MG63 (cell line): ENCODE measurements around the gene LPCAT1. TPM values are rescaled to one million over a fixed set of nuclear protein-coding genes. Genes with fewer than 3 reads are reported as not detected.
"Not testable (repeated sequence)": the region's sequence is repeated elsewhere in the genome, so short reads cannot be mapped to it uniquely, and the experiment has no call there.

Experiments
- DNase-seq: peaks from one replicate; pipeline ENCODE4 v3.0.0-alpha.2; 2020
- H3K27me3 ChIP-seq: fragments of 250-450 bp; sonication (Bioruptor Pico); 2 replicates; pipeline ENCODE4 v1.5.1; 2020; ENCODE audit warnings: mild to moderate bottlenecking, moderate library complexity
- H3K36me3 ChIP-seq: fragments of 250-450 bp; sonication (Bioruptor Pico); 2 replicates; pipeline ENCODE4 v1.5.1; 2020; ENCODE audit warnings: mild to moderate bottlenecking, moderate library complexity
- H3K4me3 ChIP-seq: fragments of 250-450 bp; sonication (Bioruptor Pico); 2 replicates; pipeline ENCODE4 v1.5.1; 2020; ENCODE audit warnings: mild to moderate bottlenecking, moderate library complexity
- H3K9me3 ChIP-seq: fragments of 250-450 bp; sonication (Bioruptor Pico); 2 replicates; pipeline ENCODE4 v1.5.1; 2020; ENCODE audit warnings: mild to moderate bottlenecking, moderate library complexity
- total RNA-seq: library from RNA; depleted of rRNA; stranded (reverse); fragments of >200 nt; shearing (Covaris generic); gene quantifications from 2 replicates; pipeline ENCODE4 v1.2.3, GENCODE V29; 2014; ENCODE audit warnings: low replicate concordance

Gene LPCAT1
- total RNA-seq, 1 experiment from 2014 or later, result 166 TPM

GRCh38 chr5:1507961-1508658, 15.7 kb downstream of the LPCAT1 start:
- Histone ChIP-seq H3K4me3 (no peak overlapping the region), H3K27me3 (no peaks in the 10 kb centered on the region), H3K36me3 (peaks cover 89% of the 10 kb centered on the region), H3K9me3 (no peaks in the 10 kb centered on the region)
- DNase-seq, result peak; percentile 8

- H3K4me3 ChIP-seq, result no peak overlapping the region
- H3K9me3 ChIP-seq, result no peaks in the 10 kb centered on the region
- H3K27me3 ChIP-seq, result no peaks in the 10 kb centered on the region
- peaks cover 89% of the 10 kb centered on the region for H3K36me3 ChIP-seq
- peak; percentile 16 for DNase-seq
These were observed 16.3 kb downstream of the LPCAT1 start for GRCh38 chr5:1507457-1507856.

GRCh38 chr5:1507014-1507375, 16.8 kb downstream of the LPCAT1 start:
- peaks cover 89% of the 10 kb centered on the region for H3K36me3 ChIP-seq
- no peak for DNase-seq

GRCh38 chr5:1506242-1507013, 17.3 kb downstream of the LPCAT1 start:
- peak; percentile 7 for DNase-seq
- no peaks in the 10 kb centered on the region for H3K27me3 ChIP-seq
- peaks cover 89% of the 10 kb centered on the region for H3K36me3 ChIP-seq
- H3K4me3 ChIP-seq, result no peak overlapping the region
- H3K9me3 ChIP-seq, result no peaks in the 10 kb centered on the region

More at GRCh38 chr5:1507014-1507375, 16.8 kb downstream of the LPCAT1 start:
- Histone ChIP-seq H3K4me3 (no peak overlapping the region), H3K27me3 (no peaks in the 10 kb centered on the region), H3K9me3 (no peaks in the 10 kb centered on the region)

- Histone ChIP-seq H3K4me3 (no peak overlapping the region), H3K36me3 (peaks cover 92% of the 10 kb centered on the region), H3K9me3 (no peaks in the 10 kb centered on the region), H3K27me3 (no peaks in the 10 kb centered on the region)
- no peak for DNase-seq
These were observed 18.1 kb downstream of the LPCAT1 start for GRCh38 chr5:1505506-1506241.

GRCh38 chr5:1505089-1505488, 18.7 kb downstream of the LPCAT1 start:
- H3K27me3 ChIP-seq, H3K9me3 ChIP-seq, DNase-seq, H3K4me3 ChIP-seq: not testable (repeated sequence)
- peaks cover 92% of the 10 kb centered on the region for H3K36me3 ChIP-seq

GRCh38 chr5:1504617-1505016, 19.1 kb downstream of the LPCAT1 start:
- no peaks in the 10 kb centered on the region for H3K9me3 ChIP-seq
- no peak for DNase-seq

GRCh38 chr5:1504069-1504595, 19.6 kb downstream of the LPCAT1 start:
- Histone ChIP-seq H3K4me3 (no peak overlapping the region), H3K9me3 (no peaks in the 10 kb centered on the region), H3K27me3 (no peaks in the 10 kb centered on the region), H3K36me3 (peaks cover 92% of the 10 kb centered on the region)
- DNase-seq, result no peak

More at GRCh38 chr5:1504617-1505016, 19.1 kb downstream of the LPCAT1 start:
- Histone ChIP-seq H3K36me3 (peaks cover 92% of the 10 kb centered on the region), H3K4me3 (no peak overlapping the region), H3K27me3 (no peaks in the 10 kb centered on the region)

- Histone ChIP-seq H3K4me3 (no peak overlapping the region), H3K9me3 (no peaks in the 10 kb centered on the region), H3K27me3 (no peaks in the 10 kb centered on the region), H3K36me3 (peaks cover 92% of the 10 kb centered on the region)
- DNase-seq, result no peak
These were observed 20.3 kb downstream of the LPCAT1 start for GRCh38 chr5:1503241-1504068.

GRCh38 chr5:1502737-1503120, 21.0 kb downstream of the LPCAT1 start:
- DNase-seq, result no peak
- Histone ChIP-seq H3K27me3 (no peaks in the 10 kb centered on the region), H3K4me3 (no peak overlapping the region), H3K36me3 (peaks cover 92% of the 10 kb centered on the region), H3K9me3 (no peaks in the 10 kb centered on the region)

- no peaks in the 10 kb centered on the region for H3K9me3 ChIP-seq
- H3K27me3 ChIP-seq, result no peaks in the 10 kb centered on the region
- DNase-seq, result no peak
- no peak overlapping the region for H3K4me3 ChIP-seq
- peaks cover 92% of the 10 kb centered on the region for H3K36me3 ChIP-seq
These were observed 21.6 kb downstream of the LPCAT1 start for GRCh38 chr5:1502046-1502736.

GRCh38 chr5:1501372-1502045, 22.3 kb downstream of the LPCAT1 start:
- Histone ChIP-seq H3K27me3 (no peaks in the 10 kb centered on the region), H3K36me3 (peaks cover 92% of the 10 kb centered on the region), H3K4me3 (no peak overlapping the region), H3K9me3 (no peaks in the 10 kb centered on the region)
- no peak for DNase-seq

GRCh38 chr5:1500411-1501091, 23.2 kb downstream of the LPCAT1 start:
- Histone ChIP-seq H3K4me3 (no peak overlapping the region), H3K27me3 (no peaks in the 10 kb centered on the region), H3K36me3 (peaks cover 89% of the 10 kb centered on the region), H3K9me3 (no peaks in the 10 kb centered on the region)
- peak; percentile 96 for DNase-seq

GRCh38 chr5:1499851-1500250, 23.9 kb downstream of the LPCAT1 start:
- Histone ChIP-seq H3K36me3 (peaks cover 94% of the 10 kb centered on the region), H3K9me3 (no peaks in the 10 kb centered on the region), H3K27me3 (no peaks in the 10 kb centered on the region), H3K4me3 (no peak overlapping the region)
- no peak for DNase-seq
